ENCODE measurements around the gene TRAF6. TPM values are rescaled to one million over a fixed set of nuclear protein-coding genes. Genes with fewer than 3 reads are reported as not detected.
A peak's percentile ranks its signal among the peaks of the same experiment; 100 is the strongest.

Gene TRAF6
- total RNA-seq, 1 donor from 2014 or later = 6.1 TPM

- H3K36me3 ChIP-seq (ENCODE audit: control insufficient read depth, insufficient read depth, low read length) = no peaks in the 10 kb centered on the region
- DNase-seq (ENCODE audit: low read depth) (peak; percentile 49), FAIRE-seq (no peak)
- TF ChIP-seq, protein P1, sequence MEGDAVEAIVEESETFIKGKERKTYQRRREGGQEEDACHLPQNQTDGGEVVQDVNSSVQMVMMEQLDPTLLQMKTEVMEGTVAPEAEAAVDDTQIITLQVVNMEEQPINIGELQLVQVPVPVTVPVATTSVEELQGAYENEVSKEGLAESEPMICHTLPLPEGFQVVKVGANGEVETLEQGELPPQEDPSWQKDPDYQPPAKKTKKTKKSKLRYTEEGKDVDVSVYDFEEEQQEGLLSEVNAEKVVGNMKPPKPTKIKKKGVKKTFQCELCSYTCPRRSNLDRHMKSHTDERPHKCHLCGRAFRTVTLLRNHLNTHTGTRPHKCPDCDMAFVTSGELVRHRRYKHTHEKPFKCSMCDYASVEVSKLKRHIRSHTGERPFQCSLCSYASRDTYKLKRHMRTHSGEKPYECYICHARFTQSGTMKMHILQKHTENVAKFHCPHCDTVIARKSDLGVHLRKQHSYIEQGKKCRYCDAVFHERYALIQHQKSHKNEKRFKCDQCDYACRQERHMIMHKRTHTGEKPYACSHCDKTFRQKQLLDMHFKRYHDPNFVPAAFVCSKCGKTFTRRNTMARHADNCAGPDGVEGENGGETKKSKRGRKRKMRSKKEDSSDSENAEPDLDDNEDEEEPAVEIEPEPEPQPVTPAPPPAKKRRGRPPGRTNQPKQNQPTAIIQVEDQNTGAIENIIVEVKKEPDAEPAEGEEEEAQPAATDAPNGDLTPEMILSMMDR (IDR thresholded peaks at IDR 0.05; ENCODE audit: insufficient read depth, low read length, severe bottlenecking) = peak; percentile 61
- H3K27me3 ChIP-seq (ENCODE audit: control insufficient read depth, insufficient read depth, low read length) = no peaks in the 10 kb centered on the region
- no peak overlapping the region for H3K4me3 ChIP-seq (ENCODE audit: low read depth, low read length)
Measured at GRCh38 chr11:36478700-36479329, 31.3 kb downstream of the TRAF6 start.

DNA sequence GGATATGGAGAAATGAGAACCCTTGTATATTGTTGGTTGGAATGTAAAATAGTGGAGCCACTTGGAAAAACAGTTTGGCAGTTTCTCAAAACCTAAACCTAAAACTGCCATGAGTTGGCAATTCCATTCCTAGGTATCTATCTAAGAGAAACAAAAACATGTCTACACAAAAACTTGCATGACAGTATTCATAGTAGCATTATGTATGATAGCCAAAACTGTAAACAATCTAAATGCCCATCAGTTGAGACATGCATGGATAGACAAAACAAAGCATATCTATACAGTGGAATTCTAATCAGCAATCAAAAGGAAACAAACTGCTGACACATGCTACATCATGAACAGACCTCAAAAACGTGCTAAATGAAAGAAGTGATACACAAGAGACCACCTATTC, 34.9 kb downstream of the TRAF6 start:
- TF ChIP-seq, protein P1 (IDR thresholded peaks at IDR 0.05; ENCODE audit: insufficient read depth, low read length, severe bottlenecking) = no peak
- FAIRE-seq (no peak), DNase-seq (ENCODE audit: low read depth) (peak; percentile 96)

DNA sequence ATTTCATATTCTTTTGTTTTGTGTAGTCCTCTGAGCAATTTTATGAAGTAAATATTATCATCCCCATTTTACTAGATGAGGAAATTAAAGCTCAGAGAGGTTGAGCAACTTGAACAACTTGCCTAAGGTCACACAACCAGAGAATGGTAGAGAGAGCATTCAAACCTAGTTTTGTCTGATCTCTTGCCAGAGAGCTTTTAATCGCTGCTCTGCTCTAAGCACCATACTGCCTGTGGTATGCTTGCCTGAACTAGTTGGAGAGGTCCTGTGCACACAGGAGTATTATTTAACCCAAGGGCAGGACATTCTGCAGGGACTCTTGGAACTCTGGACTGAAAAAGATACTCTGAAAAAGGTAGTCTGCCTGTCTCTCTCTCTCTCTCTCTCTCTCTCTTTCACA, 38.5 kb downstream of the TRAF6 start:
- FAIRE-seq = no peak
- TF ChIP-seq, protein P1 (IDR thresholded peaks at IDR 0.05; ENCODE audit: insufficient read depth, low read length, severe bottlenecking) = no peak
- Histone ChIP-seq H3K27me3 (ENCODE audit: control insufficient read depth, insufficient read depth, low read length) (no peaks in the 10 kb centered on the region), H3K4me3 (ENCODE audit: low read depth, low read length) (no peak overlapping the region), H3K36me3 (ENCODE audit: control insufficient read depth, insufficient read depth, low read length) (no peaks in the 10 kb centered on the region)
- DNase-seq (ENCODE audit: low read depth) = peak; percentile 88

More for the DNA sequence above, 34.9 kb downstream of the TRAF6 start:
- H3K4me3 ChIP-seq (ENCODE audit: low read depth, low read length) = no peak overlapping the region
- H3K27me3 ChIP-seq (ENCODE audit: control insufficient read depth, insufficient read depth, low read length) = no peaks in the 10 kb centered on the region
- no peaks in the 10 kb centered on the region for H3K36me3 ChIP-seq (ENCODE audit: control insufficient read depth, insufficient read depth, low read length)

- FAIRE-seq (no peak), DNase-seq (ENCODE audit: low read depth) (peak; percentile 40)
- TF ChIP-seq, protein P1 (IDR thresholded peaks at IDR 0.05; ENCODE audit: insufficient read depth, low read length, severe bottlenecking) = no peak
- no peaks in the 10 kb centered on the region for H3K36me3 ChIP-seq (ENCODE audit: control insufficient read depth, insufficient read depth, low read length)
- no peaks in the 10 kb centered on the region for H3K27me3 ChIP-seq (ENCODE audit: control insufficient read depth, insufficient read depth, low read length)
- H3K4me3 ChIP-seq (ENCODE audit: low read depth, low read length) = no peak overlapping the region
Measured at GRCh38 chr11:36469881-36470802, 39.9 kb downstream of the TRAF6 start.

GRCh38 chr11:36469063-36469462, 41.0 kb downstream of the TRAF6 start:
- no peaks in the 10 kb centered on the region for H3K27me3 ChIP-seq (ENCODE audit: control insufficient read depth, insufficient read depth, low read length)
- FAIRE-seq (no peak), DNase-seq (ENCODE audit: low read depth) (no peak)
- H3K4me3 ChIP-seq (ENCODE audit: low read depth, low read length) = no peak overlapping the region
- TF ChIP-seq, protein P1 (IDR thresholded peaks at IDR 0.05; ENCODE audit: insufficient read depth, low read length, severe bottlenecking) = no peak
- H3K36me3 ChIP-seq (ENCODE audit: control insufficient read depth, insufficient read depth, low read length) = no peaks in the 10 kb centered on the region

Data from bronchial epithelial cell (primary cell).